ENCODE results near the gene UPP1. TPM values are rescaled to one million over a fixed set of nuclear protein-coding genes. Genes with fewer than 3 reads are reported as not detected.

The UPP1 gene
- total and polyA plus RNA-seq, 2 of the 13 experiments (the other 11 are each of a cell fraction or from before 2014, with no cell fraction given): 5.7 to 9.8 TPM

- TF ChIP-seq ZBTB43 (CRISPR knock-in tag; conservative IDR thresholded peaks at IDR 0.05): 0 out of 2 replicates have a peak, but pooled peaks have one; percentile 69
- no peak; the same call in 1 of the 2 replicates for TF ChIP-seq ZNF629 (CRISPR knock-in tag; conservative IDR thresholded peaks at IDR 0.05)
- peak; percentile 98 for TF ChIP-seq FOXA3 (CRISPR knock-in tag; IDR thresholded peaks at IDR 0.05)
- TF ChIP-seq ESRRA (CRISPR knock-in tag; IDR thresholded peaks at IDR 0.05; ENCODE audit: low read depth): peak; percentile 70
- TF ChIP-seq LCORL (IDR thresholded peaks at IDR 0.05): peak; percentile 78
- TF ChIP-seq LCORL (CRISPR knock-in tag; IDR thresholded peaks at IDR 0.05): peak; percentile 71
- 0 out of 2 replicates have a peak, but pooled peaks have one; percentile 67 for TF ChIP-seq SP140L (CRISPR knock-in tag; IDR thresholded peaks at IDR 0.05; ENCODE audit: borderline replicate concordance)
- TF ChIP-seq TFE3 (CRISPR knock-in tag; IDR thresholded peaks at IDR 0.05): 0 out of 2 replicates have a peak, but pooled peaks have one; percentile 28
- peak in 1 of 2 experiments; percentile 63; a peak in 1 of 4 replicates for TF ChIP-seq ATF4 (CRISPR knock-in tag; IDR thresholded peaks at IDR 0.05)
- TF ChIP-seq MEF2D (CRISPR knock-in tag; IDR thresholded peaks at IDR 0.05): peak; percentile 66; the same call in 1 of the 2 replicates
- peak; percentile 54; the same call in 1 of the 2 replicates for TF ChIP-seq ZNF556 (CRISPR knock-in tag; IDR thresholded peaks at IDR 0.05; ENCODE audit: borderline replicate concordance)
- TF ChIP-seq GMEB2 (CRISPR knock-in tag; IDR thresholded peaks at IDR 0.05; ENCODE audit: low read depth): no peak
- TF ChIP-seq ETV5 (CRISPR knock-in tag; IDR thresholded peaks at IDR 0.05; ENCODE audit: borderline replicate concordance): peak; percentile 56; the same call in 1 of the 2 replicates
- 0 out of 2 replicates have a peak, but pooled peaks have one; percentile 32 for TF ChIP-seq ZNF749 (CRISPR knock-in tag; IDR thresholded peaks at IDR 0.05; ENCODE audit: borderline replicate concordance)
- TF ChIP-seq CHD4 (IDR thresholded peaks at IDR 0.05; ENCODE audit: borderline replicate concordance, low read length): 0 out of 2 replicates have a peak, but pooled peaks have one; percentile 9
- peak; percentile 73 for TF ChIP-seq ZNF609 (CRISPR knock-in tag; IDR thresholded peaks at IDR 0.05; ENCODE audit: borderline replicate concordance)
Measured at GRCh38 chr7:48144291-48144768, 55.3 kb downstream of the UPP1 start (continued).

All from HepG2 (cell line).